Renal cortex interstitium (tissue), 11 donors: ENCODE data around the gene CFTR. TPM values are rescaled to one million over a fixed set of nuclear protein-coding genes. Genes with fewer than 3 reads are reported as not detected.
A peak's percentile ranks its signal among the peaks of the same experiment; 100 is the strongest.
"Not testable (repeated sequence)": the region's sequence is repeated elsewhere in the genome, so short reads cannot be mapped to it uniquely, and the experiment has no call there.

Source experiments
- DNase-seq, 11 donors: peaks; one replicate each; pipeline ENCODE4 v3.0.0-alpha.2; 2013; ENCODE audit warnings: low read depth in 9 of 11, low spot score in 4 of 11; ENCODE audit errors: extremely low read depth in 1 of 11
- polyA plus RNA-seq, 3 donors: library from polyadenylated mRNA; unstranded; fragments of 120-200 nt; gene quantifications; one replicate each; pipeline ENCODE4 v1.2.1, GENCODE V29; 2013; ENCODE audit not compliant: insufficient read length in 3 of 3

The CFTR gene
- polyA plus RNA-seq, 3 donors = 5.6 to 8.4 (median 6.0) TPM

DNA sequence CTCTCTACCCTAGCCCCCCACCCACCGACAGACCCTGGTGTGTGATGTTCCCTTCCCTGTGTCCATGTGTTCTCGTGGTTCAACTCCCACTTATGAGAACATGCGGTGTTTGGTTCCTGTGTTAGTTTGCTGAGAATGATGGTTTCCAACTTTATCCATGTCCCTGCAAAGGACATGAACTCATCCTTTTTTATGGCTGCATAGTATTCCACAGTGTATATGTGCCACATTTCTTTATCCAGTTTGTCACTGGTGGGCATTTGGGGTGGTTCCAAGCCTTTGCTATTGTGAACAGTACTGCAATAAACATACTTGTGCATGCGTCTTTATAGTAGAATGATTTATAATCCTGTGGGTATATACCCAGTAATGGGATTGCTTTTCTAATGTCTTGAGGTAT lies 228.3 kb downstream of the CFTR start:
- DNase-seq = not testable (repeated sequence)

DNA sequence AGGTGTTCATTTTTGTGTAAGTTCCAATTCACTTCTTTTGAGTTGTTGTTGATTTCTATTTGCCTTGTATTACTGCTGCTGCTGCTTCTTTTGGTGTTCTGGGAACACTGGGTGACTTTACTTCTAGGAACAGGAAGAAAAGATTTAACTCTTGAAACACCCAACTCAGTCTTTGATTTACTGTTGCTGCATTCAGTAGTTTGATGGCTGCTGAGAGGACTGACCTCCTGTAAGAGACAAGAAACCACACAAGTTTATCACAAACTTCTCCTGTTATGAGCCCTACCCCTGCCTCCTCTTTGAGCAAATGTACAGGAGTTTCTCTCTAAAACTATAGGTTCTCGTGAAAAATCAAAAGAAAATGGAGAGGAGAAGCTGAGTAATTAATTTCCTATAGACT lies 231.7 kb downstream of the CFTR start:
- DNase-seq = no peak

DNA sequence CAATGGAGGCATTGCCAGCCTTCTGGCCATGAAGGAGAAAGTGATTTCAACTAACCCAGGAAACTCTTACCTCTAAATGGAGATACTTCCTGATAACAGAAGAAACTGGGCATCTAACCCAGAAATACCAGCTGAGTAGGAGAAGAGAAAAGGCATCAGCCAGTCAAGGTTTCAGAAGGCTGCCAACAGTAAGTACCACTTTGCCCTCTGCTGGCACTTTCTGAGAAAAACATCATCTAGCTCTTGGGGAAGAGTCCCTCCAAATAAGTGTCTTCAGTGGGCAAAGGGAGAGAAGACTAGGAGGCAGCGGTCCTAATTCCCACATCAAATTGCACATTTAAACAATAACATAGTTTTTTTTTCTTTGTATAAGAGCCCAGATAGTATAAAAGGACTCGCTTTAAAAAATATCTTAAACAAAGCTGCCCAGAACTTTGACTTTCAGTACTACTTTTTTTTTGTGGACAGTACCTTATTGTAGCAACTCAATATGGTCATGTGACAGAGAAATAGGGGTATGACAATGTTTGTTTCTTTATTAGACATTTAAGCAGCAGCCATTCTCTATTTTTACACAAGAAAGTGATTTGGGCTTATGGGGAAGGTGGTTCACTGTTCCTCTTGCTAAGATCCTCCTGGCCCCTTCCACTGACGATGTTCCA lies 236.1 kb downstream of the CFTR start:
- DNase-seq = peak in 4 of 11 donors; percentile 25 to 63 (median 42)

- peak in 5 of 11 donors; percentile 17 to 51 (median 36) for DNase-seq
These were observed 237.0 kb downstream of the CFTR start for GRCh38 chr7:117716707-117717299.

GRCh38 chr7:117717357-117717756 lies 237.5 kb downstream of the CFTR start:
- DNase-seq = no peak

Other genes with a start within 250 kb of the CFTR start
- 1 to 10 TPM in 1 of 3 donors, under 1 TPM in 2; 0.65 to 1.3 (median 0.76) TPM for gene WNT2, start 157.0 kb upstream of the CFTR start, polyA plus RNA-seq
- under 1 TPM in 1 of 3 donors, not detected in 2; 0.06 TPM for gene ASZ1, start 52.5 kb upstream of the CFTR start, polyA plus RNA-seq